ENCODE data around the gene PRPSAP2. TPM values are rescaled to one million over a fixed set of nuclear protein-coding genes. Genes with fewer than 3 reads are reported as not detected.

PRPSAP2 gene
- total RNA-seq, 1 donor from 2014 or later: 51.9 TPM

DNA sequence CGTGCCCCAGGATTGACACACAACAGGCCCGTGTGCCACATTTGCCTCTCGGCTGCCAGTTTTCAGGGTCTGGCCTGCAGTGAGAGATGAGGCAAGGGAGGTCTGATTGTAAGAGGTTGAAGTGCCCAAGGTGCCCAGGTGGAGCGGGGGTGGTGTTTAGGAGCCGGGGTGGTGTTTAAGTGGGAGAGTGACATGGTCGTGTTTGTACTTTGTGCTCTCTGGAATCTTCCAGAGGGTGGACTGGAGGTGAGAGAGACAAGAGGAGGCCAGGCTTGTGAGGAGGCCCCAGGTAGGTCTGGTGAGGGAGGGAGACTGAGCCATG, 104.5 kb downstream of the PRPSAP2 start:
- DNase-seq: no peak

DNA sequence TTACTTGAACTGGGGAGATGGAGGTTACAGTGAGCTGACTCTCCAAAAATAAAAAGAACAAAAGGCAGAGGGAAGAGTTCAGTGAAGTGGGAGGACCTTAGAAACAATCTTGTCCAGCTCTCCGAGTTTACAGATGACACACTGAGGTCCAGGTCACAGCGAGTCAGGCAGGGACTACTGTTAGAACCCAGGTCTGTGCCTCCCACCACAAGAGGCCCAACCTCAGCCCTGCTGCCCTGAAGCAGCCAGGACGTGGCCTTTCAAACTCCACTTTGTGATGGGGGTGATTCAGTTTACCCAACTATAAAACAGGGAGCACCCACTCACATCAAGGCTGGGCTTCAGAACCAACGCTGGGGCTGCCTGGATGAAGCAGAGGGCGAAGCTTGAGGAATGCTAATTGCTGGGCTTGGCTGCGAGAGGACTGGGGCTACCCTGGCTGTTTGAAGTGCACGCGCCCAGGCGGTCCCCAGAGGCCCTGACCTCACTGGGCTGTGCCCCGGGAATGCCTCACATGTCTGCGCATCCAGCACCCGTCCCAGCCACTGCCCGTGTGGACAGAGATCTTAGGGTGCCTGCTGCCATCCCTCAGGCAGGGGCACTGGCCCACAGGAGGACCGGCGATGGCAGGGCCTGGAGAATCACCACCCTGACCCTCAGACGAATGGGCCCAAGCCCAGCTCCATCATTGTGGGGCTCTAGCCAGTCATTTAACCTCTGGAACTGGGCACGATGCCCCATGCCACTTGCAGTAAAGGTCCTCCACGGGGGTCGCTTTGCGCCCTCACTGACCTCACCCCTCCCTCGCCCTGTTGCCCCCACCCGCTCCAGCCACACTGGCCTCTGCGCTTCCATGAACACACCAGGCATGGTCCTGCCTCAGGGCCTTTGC, 105.4 kb downstream of the PRPSAP2 start:
- DNase-seq: no peak

DNA sequence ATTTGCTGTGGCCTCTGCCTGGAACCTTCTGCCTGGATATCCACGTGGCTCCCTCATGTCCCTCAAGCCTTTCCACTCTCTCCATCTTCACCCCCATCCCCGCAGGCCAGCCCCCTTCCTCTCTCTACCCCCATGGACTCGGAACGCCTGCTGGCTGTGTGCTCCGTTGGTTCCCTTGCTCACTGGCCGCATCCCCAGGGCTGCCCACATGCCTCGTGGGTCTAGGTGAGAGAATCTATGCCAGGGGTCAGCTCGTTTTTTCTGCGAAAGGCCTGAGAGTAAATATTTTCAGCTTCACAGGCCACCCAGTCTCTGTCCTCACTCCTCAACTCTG, 106.1 kb downstream of the PRPSAP2 start:
- DNase-seq: no peak

DNA sequence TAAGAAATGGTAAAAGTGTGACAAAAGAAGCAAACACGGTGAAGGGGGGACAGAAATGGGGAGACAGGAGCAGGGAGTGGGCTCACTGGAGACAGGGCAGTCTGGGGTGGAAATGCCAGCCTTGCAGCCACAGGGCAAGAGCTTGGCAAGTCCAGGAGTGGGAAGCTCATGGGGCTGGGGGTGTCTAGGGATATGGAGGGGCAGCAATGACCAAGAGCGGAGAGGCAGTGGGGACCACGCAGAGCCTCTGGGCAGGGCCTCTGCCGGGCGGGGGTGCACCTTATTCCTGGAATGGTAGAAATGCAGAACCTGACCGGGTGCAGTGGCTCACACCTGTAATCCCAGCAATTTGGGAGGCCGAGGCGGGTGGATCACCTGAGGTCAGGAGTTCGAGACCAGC, 106.6 kb downstream of the PRPSAP2 start:
- no peak for DNase-seq

DNA sequence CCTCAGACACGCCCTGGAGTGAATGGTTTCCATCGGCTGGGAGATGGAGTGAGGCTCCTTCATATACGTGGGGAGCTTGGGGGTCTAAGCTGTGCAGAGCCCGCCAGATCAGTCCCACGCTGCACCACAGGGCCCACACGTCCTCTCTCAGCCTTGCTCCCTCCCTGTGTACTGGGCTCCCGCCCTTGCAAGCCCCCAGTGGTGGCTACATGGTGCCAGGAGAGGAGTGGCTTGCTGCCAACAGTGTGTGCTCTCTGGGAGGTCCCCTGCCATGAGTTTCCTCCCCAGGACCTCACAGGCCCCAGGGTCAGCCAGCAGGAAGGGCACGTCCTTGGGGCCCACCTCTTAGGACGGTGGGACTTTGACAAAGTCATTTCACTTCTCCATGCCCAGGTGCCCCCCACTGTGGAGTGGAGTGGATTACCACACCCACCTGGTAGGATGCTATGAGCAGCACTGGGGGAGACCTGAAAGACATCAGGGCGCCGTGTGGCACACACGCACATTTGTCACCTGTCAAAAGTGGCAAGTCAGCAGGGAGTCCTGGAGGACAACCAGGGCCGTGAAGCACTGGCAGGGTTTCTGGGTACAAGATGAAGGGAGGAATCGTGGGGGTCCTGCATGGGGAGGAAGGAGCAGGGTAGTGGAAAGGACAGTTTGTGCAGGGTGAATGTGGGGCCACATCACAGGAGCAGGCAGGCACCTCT, 107.8 kb downstream of the PRPSAP2 start:
- DNase-seq: no peak

DNA sequence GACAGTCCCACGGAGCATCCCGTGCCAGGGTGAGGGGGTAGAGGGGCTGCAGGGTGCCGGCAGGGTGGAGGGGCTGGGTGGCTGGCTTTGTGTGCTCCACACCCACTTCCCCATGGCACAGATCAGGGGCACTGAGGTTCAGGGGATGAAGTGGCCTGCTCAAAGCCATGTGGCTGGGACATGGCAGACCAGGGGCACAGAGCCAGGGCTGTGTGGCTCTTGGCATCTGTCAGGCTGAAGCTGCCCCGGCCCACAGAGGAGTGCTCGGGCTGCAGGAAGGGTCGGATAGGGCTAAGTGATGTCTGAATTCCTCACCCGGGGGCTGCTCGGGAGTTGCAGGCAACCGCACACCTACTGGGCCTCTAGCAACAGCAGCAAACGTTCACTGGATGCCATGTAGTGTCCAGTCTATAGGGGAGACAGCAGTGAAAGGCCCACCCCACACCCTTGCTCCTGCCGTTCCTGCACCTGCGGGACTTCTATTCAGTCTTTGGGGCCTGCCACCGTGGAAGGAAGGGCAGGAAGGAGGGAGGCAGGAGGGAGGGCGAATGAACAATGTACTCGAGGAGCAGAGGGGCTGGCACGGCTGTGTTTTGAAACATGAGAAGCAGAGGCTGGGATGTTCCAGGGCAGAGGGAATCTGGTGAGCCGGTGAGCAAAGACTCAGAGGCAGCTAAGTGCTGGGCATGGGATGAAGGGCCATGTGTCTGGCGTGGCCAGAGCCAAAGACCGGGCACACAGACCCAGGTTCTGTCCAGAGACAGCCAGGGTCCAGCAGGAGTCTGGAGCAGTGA, 109.1 kb downstream of the PRPSAP2 start:
- DNase-seq: no peak

DNA sequence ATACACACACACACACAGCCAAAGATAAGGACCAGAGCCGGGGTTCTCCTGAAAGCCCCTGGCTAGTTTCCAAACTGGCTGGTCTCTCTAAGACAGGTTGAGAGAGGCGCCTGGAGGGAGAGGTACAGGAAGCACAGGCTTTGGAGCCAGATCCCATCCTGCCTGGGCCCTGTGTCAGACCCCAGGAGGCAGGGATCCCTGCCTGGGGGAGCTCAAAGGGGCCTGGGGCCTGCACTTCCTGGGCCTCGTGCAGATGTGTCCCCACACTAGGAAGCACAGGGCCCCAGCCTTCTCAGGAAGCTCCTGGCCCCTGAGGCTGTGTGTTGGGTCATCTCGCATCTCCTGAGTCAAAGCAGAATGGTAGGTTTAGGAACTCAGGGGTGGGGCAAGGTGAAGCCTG, 110.0 kb downstream of the PRPSAP2 start:
- no peak for DNase-seq

DNA sequence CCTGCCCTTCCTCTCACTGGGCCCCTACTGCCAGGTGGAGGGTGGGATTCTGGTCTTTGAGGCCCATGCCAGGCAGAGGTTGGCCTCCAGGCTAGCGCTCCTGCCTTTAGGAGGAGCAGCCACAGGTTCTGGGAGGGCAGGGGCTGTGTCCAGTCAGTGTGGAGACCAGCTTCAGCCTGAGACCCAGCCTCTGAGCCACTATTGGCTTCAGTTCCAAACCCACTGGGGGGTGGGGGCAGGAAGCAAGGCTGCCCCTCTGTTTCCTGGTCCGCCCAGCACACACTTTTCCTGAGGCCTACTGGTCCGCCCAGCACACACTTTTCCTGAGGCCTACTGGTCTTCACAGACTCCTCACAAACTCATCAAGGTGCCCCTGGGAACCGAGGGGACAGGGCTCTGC, 110.4 kb downstream of the PRPSAP2 start:
- no peak for DNase-seq

DNA sequence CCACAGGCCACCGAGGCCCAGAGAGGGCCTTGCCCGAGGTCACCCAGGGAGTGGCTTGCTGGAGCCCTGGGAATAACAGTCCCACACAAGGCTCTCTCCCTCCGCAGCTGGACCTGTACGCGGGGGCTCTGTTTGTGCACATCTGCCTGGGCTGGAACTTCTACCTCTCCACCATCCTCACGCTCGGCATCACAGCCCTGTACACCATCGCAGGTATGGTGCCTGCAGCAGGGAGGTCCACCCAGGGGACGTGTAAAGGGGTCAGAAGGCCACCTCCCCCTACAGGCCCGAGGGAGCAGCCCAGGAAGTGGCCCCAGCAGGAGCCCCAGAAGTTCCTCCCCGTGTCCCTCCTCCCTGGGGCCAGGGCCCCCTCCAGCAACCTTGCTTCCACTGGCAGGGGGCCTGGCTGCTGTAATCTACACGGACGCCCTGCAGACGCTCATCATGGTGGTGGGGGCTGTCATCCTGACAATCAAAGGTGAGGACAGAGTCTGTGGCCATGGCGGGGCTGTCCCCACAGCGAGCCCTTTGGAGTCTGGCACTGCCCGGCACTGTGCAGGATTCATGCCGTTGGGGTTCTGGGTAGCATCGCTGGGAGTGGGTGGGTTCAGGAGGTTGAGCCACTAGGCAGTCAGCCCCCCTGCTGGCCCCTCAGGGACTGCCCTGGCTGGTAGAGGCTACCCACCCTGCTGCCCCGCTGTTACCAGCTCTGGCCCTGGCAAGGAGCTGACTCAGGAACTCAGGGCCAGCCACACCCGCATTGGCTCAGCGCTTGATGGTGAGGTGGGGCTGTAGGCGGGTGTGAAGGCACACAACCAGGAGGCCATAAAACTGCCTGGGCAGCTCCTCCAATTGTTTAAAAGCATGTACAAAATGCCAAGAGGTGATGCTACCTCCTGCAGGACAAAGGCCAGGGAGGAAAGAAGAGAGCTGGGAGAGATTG, 111.3 kb downstream of the PRPSAP2 start:
- no peak for DNase-seq

DNA sequence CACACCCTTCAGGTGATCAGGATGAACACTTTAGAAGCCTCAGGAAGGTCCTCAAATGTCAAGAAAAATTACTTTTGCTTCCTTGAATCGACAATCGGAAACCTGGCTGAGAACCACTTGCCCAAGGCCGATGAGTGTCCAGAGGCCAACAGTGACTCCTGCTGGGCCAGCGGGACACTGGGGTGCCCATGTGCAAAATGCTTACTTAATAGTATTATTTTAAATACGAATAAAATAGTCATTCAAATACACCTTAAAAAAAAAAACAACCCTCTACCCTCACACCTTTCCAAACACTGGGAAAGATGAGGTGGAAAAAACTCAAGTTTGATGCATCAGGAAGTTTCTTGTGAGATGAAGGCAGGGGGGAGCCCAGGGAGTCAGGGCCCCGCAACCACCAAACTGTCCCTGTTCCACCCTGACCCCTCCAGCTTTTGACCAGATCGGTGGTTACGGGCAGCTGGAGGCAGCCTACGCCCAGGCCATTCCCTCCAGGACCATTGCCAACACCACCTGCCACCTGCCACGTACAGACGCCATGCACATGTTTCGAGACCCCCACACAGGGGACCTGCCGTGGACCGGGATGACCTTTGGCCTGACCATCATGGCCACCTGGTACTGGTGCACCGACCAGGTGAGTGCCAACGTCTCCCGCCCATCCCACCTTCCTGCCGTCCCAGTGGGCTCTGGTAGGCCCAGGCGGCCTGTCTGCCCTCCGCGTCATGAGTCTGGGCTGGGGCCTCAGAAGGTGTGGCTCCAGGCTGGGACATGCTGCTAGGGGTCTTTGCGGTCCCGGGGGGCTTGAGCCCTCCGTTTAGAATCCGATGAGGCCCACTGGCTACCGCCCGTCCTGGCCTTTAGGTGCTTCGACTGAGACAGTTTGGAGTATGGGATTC, 112.9 kb downstream of the PRPSAP2 start:
- no peak for DNase-seq

DNA sequence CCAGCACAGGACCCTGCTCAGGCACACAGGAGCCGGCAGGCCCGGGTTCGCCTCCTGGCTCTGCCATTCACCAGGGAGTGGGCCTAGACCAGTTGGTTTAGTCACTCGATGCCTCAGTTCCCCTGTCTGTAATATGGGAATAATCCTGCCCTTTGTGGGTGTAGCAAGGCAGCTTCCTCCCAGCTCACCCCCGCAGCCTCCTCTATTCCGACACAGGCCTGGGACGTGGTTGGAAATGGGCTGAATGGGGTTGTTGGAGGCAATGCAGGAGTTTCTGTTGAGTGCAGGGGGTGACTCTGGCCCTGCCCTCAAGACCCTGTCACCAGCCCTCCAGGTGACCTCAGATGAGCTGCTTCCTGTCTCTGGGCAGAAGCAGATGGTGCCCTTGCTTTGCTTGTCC, 113.9 kb downstream of the PRPSAP2 start:
- DNase-seq: no peak

DNA sequence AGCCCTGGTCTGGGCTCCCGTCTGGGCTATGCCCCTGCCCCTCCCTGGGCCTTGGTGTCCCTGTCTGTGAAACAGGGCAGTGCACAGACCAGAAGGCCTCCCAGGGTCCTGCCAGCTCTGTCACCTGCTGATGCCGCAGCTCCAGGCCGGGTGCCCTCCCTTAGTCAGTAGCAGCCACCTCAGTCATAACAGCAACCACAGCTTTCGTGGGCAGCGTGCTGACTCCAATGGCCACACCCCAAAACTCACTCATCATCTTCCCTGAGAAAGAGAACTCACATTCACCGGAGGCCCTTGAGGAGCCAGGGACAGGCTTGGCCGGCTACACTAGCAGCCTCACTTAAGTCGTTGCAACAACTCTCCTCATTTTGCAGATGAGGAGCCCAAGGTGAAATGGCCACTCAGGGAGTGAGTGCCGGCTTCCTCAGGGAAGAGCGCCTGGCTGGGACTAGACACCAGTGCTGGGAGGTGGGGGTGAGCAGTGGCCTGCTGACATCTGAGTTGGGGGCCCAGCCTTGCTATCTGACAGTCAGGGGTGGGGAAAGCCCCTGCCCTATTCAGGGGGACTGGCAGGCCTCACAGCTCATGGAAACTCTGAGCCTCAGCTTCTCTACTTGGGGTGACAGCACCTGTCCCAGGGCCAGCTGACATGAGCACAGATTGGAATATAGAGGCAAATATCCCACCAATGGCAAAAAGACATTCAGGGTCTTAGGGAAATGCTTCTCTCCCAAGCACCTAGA, 116.6 kb downstream of the PRPSAP2 start:
- DNase-seq: no peak

DNA sequence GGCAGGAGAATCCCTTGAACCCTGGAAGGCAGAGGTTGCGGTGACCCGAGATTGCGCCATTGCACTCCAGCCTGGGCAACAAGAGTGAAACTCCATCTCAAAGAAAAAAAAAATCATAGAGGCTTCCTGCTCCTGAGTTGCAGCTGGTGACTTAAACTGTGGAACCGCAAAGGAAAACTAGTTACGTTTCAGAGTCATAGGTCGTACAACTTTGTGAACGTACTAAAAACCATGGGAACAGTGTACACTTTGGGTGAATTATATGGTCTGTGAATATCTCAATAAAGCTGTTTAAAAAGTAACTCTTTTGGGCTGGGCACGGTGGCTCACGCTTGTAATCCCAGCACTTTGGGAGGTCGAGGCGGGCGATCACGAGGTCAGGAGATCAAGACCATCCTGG, 117.7 kb downstream of the PRPSAP2 start:
- no peak for DNase-seq

DNA sequence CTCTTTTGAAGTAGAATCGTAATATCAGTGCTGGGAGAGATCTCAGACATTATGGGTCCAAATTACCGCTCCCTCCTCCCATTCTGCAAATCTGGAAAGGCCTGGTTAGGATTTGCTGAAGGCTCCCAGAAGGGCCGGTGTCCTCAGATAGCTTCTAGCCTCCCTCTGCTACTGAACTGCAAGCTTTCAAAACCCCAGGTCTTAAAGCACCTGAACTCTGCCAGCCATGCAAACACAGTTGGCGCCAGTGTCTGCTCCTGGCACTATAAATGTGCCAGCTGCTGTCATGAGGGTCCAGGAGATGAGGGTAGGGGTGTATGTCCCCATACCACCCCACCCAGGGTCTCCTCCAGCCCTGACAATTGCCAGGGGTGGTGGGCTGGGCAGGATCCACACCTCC, 118.3 kb downstream of the PRPSAP2 start:
- no peak for DNase-seq

DNA sequence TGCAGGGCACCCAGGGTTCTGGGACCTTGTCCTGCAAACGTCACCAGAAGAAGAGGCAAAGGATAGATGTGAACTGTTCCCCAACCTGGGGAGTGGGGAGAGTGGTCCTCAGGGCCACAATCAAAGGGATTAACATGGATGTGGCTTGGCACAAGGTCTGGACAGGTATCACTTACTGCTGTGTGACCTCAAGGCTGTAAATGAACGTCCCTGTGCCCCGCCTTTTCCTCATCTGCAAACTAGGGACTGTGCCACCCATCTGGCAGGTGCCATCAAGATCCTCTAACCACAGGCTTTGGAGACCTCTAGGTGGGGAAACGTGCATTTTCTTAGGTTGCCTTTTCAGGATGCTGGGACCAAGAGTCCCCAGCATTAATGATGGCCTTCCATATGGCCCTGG, 119.1 kb downstream of the PRPSAP2 start:
- DNase-seq: no peak

DNA sequence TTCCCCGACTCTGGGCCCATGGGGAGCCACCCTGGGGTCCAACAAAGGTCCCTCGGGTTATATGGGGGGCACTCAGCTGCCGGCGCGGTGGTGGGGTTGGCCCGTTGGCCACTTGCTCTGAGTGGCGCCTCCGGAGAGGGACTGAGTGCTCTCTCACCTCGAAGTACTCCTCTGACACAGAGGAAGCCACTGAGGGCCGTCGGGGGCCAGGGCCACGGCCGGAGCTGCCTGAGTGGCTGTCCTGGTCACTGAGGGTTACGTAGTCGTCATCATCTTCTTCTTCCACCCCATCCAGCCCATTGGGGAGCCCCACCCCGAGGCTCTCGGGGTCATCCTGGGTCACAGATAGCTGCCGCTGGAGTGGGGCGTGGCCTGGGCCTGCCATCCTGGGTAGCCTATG, 119.7 kb downstream of the PRPSAP2 start:
- no peak for DNase-seq

DNA sequence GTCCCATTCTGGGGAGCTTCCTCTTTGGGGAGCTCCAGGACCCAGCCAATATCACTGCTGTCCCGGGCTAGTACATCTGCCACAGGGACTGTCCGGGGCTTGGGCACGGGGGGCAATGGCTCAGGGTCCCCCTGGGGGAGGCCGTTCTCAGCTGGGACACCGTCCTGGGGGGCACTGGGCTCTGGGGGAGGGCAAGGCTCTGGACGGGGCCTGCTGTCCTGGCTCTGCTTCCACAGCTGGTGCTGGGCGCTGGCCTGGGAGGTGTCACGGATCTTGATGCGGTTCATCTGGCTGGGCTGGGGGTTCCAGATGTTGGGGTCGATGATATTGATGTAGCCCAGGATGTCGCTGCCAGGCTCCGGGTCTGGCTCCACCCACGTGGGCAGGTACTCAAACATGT, 120.1 kb downstream of the PRPSAP2 start:
- DNase-seq: no peak

DNA sequence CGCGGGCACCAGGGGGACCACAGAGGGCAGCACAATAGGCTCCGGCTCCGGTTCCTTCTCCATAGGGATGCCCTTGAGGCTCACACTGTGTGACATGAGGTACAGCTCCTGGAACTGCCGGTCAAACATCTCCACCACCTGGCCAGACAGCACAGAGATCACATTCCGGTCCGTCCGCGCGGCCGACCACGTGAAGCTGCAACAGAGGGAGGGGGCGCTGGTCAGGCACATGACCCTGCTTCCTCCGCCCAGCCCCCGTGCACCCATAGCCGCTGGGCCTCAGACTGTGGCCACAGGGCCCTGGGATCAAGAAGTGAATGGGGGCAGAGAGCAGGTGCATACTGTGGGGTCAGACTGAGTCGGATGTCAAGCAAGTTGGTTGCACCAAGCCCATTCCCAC, 120.7 kb downstream of the PRPSAP2 start:
- no peak for DNase-seq
